ENCODE results near the gene PIP5K1C.

PIP5K1C gene

DNA sequence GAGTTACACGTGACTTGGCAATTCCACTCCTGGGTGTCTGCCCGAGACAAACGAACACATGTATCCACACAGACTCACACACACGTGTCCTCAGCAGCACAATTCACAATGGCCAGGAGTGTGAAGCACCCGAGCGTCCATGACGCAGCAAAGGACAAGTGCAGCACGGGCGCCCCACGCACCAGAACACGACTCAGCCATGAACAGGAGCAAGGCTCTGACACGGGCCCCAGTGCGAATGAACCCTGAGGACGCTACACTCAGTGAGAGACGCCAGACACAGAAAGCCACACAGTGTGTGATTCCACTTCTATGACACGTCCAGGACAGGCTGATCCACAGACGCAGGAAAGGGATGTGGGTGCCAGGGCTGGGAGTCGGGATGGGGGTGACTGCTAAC, 36.4 kb downstream of the PIP5K1C start:
- no peaks in the 10 kb centered on the region for H3K9me3 ChIP-seq (ENCODE audit: control insufficient read depth, insufficient read depth, low read length)
- no peaks in the 10 kb centered on the region for H3K27me3 ChIP-seq (ENCODE audit: control insufficient read depth, insufficient read depth, low read length)
- peaks cover 43% of the 10 kb centered on the region for H3K36me3 ChIP-seq (ENCODE audit: control insufficient read depth, insufficient read depth, low read length)
- no peak overlapping the region for H3K4me3 ChIP-seq (ENCODE audit: low read depth, low read length)
- H3K27ac ChIP-seq (ENCODE audit: low read depth, low read length): no peak overlapping the region
- H3K4me1 ChIP-seq (ENCODE audit: control insufficient read depth, insufficient read depth, low read length): no peaks in the 10 kb centered on the region
- no peak overlapping the region for H3K9ac ChIP-seq (ENCODE audit: low read depth, low read length)

DNA sequence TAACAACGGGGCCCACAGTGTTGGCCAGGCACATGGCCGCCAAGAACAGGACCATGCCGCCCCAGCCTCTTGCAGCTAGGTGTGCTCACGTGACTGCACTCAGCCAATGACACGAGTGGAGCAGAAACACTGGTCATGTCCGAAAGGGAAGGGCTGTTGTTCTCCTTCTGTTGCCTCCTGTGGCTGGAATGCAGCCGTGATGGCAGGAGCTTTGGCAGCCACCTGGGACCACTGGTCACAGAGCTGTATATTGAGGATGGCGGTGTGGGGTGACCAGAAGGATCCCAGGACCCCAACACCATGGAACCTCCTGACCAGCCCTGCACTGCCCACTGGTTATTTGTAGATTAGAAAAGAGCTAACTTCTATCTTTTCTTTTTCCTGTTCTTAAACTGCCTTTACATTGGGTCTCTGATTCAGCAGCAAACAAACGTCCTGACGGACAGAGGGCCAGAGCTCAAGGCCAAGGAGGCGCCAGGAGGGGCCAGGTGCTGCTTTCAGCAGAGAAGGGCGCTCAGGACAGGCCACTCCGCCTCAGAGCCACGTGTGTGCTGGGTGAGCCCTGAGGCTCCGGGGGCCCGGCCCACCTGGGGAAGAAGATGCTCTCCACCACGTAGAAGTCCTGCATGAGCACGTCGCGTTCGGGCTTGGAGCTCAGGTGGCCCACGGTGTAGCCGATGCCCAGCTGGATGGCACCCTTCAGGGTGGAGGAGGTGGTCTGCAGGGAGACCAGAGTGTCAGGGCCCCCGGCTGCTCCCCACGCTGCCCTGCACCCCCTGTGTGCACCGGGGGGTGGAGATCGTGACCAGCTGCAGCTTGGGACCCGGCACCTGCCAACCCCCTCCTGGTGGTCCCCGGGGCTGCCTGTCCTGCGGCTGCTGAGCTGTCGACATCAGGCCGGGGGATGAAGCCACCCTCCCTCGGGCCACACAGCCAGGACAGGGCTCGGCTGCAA, 38.7 kb downstream of the PIP5K1C start:
- H3K9me3 ChIP-seq (ENCODE audit: control insufficient read depth, insufficient read depth, low read length): no peaks in the 10 kb centered on the region
- no peak overlapping the region for H3K27ac ChIP-seq (ENCODE audit: low read depth, low read length)
- H3K9ac ChIP-seq (ENCODE audit: low read depth, low read length): no peak overlapping the region
- no peaks in the 10 kb centered on the region for H3K4me1 ChIP-seq (ENCODE audit: control insufficient read depth, insufficient read depth, low read length)
- H3K4me3 ChIP-seq (ENCODE audit: low read depth, low read length): no peak overlapping the region
- no peaks in the 10 kb centered on the region for H3K27me3 ChIP-seq (ENCODE audit: control insufficient read depth, insufficient read depth, low read length)
- peaks cover 65% of the 10 kb centered on the region for H3K36me3 ChIP-seq (ENCODE audit: control insufficient read depth, insufficient read depth, low read length)

DNA sequence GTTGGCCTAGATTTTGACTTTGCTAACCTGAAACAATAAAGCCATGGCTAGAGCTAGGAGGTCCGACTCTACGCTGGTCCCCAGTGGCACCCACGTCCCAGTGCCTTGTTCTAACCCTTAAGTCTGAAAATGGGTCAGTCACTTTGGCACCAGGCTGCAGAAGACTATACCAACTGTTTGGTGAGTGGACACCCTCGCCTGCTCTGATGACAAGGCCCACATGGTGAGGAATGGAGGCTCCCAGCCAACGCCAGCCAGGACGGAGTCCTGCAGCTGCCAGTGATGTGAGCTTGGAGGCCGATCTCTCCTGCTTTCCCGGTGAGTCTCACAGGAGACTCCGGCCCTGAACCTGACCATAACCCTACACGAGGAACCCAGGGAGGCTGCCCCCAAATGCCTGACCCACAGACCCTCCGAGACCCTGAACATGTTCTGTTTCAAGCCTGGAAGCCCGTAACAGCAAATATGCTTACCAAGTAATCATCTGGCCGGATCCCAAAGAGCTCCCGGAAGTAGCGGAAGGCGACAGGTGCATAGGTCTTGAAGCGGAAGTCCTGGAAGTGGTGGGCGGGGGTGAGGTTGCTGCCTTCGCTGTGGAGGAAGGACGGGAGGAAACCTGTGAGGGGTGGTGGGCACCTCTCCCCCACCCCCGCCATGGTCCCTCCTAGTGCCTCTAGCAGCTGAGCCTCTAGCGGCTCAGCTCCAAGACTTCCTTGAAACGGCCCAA, 39.6 kb downstream of the PIP5K1C start:
- Histone ChIP-seq H3K27ac (ENCODE audit: low read depth, low read length) (no peak overlapping the region), H3K36me3 (ENCODE audit: control insufficient read depth, insufficient read depth, low read length) (peaks cover 74% of the 10 kb centered on the region), H3K4me3 (ENCODE audit: low read depth, low read length) (no peak overlapping the region), H3K9ac (ENCODE audit: low read depth, low read length) (no peak overlapping the region), H3K4me1 (ENCODE audit: control insufficient read depth, insufficient read depth, low read length) (no peaks in the 10 kb centered on the region), H3K9me3 (ENCODE audit: control insufficient read depth, insufficient read depth, low read length) (no peaks in the 10 kb centered on the region), H3K27me3 (ENCODE audit: control insufficient read depth, insufficient read depth, low read length) (no peaks in the 10 kb centered on the region)

DNA sequence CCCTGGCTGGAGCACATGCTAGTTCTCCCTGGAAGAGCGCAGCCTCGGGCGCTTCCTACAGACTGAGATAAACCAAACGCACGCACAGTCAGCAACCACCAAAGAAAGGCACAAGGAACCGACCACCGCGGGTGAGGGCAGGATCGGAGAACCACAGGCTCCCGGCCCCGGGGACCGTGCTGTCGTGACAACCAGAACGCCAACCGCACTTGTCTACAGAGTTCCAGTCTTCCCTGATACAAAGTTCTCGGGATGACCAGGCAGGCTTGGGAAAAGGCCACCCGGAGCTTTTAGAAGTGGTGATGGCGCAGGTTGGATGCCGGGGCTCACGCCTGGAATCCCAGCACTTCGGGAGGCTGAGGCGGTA, 40.5 kb downstream of the PIP5K1C start:
- Histone ChIP-seq H3K27ac (ENCODE audit: low read depth, low read length) (no peak overlapping the region), H3K4me1 (ENCODE audit: control insufficient read depth, insufficient read depth, low read length) (no peaks in the 10 kb centered on the region), H3K4me3 (ENCODE audit: low read depth, low read length) (no peak overlapping the region), H3K36me3 (ENCODE audit: control insufficient read depth, insufficient read depth, low read length) (peaks cover 70% of the 10 kb centered on the region), H3K9me3 (ENCODE audit: control insufficient read depth, insufficient read depth, low read length) (no peaks in the 10 kb centered on the region), H3K9ac (ENCODE audit: low read depth, low read length) (no peak overlapping the region), H3K27me3 (ENCODE audit: control insufficient read depth, insufficient read depth, low read length) (no peaks in the 10 kb centered on the region)

DNA sequence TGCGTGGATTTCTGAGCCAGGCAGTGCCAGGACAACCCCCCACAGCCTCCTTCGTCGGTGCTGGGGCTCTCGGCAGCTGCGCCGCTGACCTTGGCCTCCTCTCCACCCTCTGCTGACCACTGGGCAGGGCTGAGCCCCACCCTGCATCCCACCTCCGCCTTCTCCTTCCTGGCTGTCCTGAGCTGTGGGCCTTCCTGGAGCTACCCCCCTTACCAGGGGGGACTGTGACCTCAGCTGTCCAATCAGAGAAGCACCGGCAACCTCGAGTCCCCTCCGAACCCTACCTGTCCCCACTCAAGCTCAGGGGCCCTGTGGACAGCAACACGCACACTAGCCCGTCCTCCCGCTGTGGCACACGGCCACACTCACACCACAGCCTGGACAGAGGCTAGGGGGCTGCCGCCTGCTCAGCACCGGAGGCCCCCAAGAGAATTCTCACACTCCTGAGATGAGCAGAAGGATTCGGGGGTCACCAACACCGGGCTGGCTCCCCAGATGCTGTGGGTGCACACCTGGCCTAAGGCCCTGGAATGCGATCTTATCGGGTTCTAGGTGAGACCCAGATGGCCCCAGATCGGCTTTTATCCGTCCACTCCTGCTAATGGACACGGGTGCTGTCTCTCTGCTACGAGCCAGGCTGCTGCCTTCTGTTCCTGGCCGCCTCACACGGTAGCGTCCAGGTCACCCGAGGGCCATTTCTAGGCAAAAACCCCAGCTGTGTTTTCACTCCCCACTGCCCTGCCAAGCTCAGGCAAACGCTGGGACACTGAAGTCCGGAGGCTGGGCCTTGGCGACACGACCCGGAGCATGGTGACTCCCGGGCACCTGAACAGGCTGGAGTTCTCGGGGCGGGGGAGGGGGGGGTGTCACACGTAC, 41.2 kb downstream of the PIP5K1C start:
- no peak overlapping the region for H3K9ac ChIP-seq (ENCODE audit: low read depth, low read length)
- H3K4me3 ChIP-seq (ENCODE audit: low read depth, low read length): no peak overlapping the region
- no peaks in the 10 kb centered on the region for H3K9me3 ChIP-seq (ENCODE audit: control insufficient read depth, insufficient read depth, low read length)
- peaks cover 64% of the 10 kb centered on the region for H3K36me3 ChIP-seq (ENCODE audit: control insufficient read depth, insufficient read depth, low read length)
- no peaks in the 10 kb centered on the region for H3K4me1 ChIP-seq (ENCODE audit: control insufficient read depth, insufficient read depth, low read length)
- no peaks in the 10 kb centered on the region for H3K27me3 ChIP-seq (ENCODE audit: control insufficient read depth, insufficient read depth, low read length)
- no peak overlapping the region for H3K27ac ChIP-seq (ENCODE audit: low read depth, low read length)

DNA sequence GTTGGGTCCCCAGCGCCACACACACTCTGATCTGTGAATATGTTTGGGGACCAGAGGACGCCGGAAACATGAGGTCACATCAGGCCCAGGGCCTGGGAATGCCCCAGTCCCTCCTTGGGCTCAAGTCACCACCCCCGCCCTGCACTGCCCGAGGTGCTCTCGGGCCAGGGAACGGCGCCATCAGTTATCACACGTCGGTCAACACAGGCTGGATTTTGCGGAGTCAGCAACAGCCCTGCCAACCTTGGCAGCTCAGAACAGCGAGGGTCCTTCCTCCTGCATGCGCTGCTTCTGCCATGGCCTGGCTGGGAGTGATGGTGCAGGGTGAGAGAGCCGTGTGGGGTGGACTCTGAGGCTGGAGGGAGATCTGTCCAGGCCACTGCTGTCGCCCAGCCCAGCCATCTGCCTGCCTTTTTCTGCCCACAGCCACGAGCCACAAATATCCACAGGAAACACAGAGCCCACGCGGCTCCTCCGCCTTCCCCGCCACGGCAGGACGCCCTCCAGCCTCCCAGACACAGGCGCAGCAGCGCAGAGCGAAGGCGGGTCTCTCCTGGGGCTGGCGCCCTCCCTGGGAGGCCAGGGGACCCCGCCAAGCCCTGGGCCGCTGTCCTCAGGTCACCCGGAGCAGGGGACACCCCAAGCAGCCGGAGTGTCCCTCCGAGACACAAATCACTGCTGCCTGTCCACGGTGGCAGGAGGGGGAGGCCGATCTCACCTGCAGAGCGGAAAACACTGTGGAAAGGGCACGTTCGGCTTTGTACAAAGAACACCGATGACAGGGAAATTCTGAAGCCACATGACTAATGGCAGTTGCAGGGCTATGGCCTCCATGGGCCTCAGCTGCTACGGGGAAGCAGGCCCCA, 42.0 kb downstream of the PIP5K1C start:
- Histone ChIP-seq H3K36me3 (ENCODE audit: control insufficient read depth, insufficient read depth, low read length) (peaks cover 57% of the 10 kb centered on the region), H3K9ac (ENCODE audit: low read depth, low read length) (no peak overlapping the region), H3K27ac (ENCODE audit: low read depth, low read length) (no peak overlapping the region), H3K27me3 (ENCODE audit: control insufficient read depth, insufficient read depth, low read length) (no peaks in the 10 kb centered on the region), H3K4me3 (ENCODE audit: low read depth, low read length) (no peak overlapping the region), H3K9me3 (ENCODE audit: control insufficient read depth, insufficient read depth, low read length) (no peaks in the 10 kb centered on the region), H3K4me1 (ENCODE audit: control insufficient read depth, insufficient read depth, low read length) (no peaks in the 10 kb centered on the region)

DNA sequence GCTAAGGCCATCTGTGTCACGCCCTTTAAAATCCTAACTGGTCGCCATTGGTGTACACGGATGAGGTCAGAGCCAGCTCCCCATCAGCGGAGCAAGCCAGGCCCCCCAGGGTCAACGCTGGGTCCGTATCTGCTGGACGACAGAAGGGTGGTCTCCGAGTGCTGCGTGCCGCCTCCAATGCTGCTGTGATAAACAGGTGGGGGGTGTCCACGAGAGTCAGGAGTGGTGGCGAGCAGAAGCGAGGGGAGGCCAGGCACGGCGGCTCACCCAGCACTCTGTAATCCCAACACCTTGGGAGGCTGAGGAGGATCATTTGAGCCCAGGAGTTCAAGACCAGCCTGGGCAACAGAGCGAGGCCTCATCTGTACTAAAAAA, 42.9 kb downstream of the PIP5K1C start:
- Histone ChIP-seq H3K9me3 (ENCODE audit: control insufficient read depth, insufficient read depth, low read length) (no peaks in the 10 kb centered on the region), H3K4me1 (ENCODE audit: control insufficient read depth, insufficient read depth, low read length) (no peaks in the 10 kb centered on the region), H3K36me3 (ENCODE audit: control insufficient read depth, insufficient read depth, low read length) (peaks cover 65% of the 10 kb centered on the region), H3K4me3 (ENCODE audit: low read depth, low read length) (no peak overlapping the region), H3K9ac (ENCODE audit: low read depth, low read length) (no peak overlapping the region), H3K27ac (ENCODE audit: low read depth, low read length) (no peak overlapping the region), H3K27me3 (ENCODE audit: control insufficient read depth, insufficient read depth, low read length) (no peaks in the 10 kb centered on the region)

DNA sequence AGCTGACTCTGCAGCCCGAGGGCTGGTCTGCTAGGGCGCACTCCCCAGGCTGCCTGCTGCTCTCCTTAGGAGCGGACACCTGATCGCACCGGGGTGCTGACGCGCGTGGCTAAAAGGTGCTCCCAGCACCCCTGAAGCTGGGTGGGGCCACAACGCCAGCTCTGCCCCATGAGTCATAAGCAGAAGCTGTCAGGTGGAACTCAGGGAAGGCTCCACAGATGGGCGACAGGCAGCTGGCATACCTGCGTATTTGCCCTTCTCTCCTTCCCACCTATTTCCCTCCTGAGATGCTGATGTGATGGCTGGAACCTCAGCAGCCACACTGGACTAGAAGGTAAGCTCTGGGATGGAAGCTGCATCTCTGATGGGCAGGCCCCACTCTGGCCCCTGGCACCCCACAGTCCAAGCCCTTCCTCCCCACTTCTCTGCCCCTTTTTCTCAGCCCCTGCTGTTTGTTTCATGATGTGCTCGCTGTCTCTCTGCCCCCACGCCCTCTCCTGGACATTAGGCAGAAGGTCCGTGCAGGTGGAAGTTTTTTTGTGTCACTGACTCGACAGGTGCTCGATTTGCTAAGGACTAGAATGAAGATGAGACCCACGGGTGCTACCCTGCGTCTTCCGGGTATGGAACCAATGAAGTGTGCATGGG, 43.4 kb downstream of the PIP5K1C start:
- Histone ChIP-seq H3K27ac (ENCODE audit: low read depth, low read length) (no peak overlapping the region), H3K36me3 (ENCODE audit: control insufficient read depth, insufficient read depth, low read length) (peaks cover 61% of the 10 kb centered on the region), H3K27me3 (ENCODE audit: control insufficient read depth, insufficient read depth, low read length) (no peaks in the 10 kb centered on the region), H3K4me3 (ENCODE audit: low read depth, low read length) (no peak overlapping the region), H3K4me1 (ENCODE audit: control insufficient read depth, insufficient read depth, low read length) (no peaks in the 10 kb centered on the region), H3K9me3 (ENCODE audit: control insufficient read depth, insufficient read depth, low read length) (no peaks in the 10 kb centered on the region), H3K9ac (ENCODE audit: low read depth, low read length) (no peak overlapping the region)

DNA sequence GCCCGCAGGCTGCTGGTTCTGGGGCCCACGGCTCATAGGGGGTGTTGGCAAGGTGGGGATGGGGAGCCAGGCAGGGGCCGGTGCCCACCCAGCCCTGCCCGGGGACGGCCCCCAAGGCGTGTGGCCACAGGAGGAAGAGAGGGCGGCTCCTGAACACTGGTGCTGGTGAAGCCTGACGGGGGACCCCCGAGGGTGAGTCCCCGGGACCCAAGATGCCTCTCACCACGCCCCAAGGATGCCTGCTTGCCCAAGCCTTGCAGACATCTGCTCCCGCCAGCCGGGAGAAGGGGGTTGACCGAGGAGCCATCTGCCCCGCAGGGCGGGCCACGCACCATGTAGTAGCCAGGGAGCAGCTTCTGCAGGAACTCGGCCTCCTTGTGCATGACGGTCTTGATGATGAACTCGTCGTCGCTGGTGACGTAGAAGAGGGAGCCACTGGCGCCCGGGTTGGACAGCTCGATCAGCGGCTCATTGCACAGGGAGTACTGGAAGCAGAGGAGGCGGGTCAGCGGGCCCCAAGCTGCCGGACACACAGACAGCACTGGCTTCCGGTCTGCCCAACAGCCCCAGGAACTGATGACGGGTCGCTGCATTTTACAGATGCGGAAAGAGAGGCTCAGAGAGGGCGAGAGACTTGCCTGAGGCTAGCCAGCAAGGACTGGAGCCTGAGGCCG, 44.1 kb downstream of the PIP5K1C start:
- no peaks in the 10 kb centered on the region for H3K27me3 ChIP-seq (ENCODE audit: control insufficient read depth, insufficient read depth, low read length)
- H3K36me3 ChIP-seq (ENCODE audit: control insufficient read depth, insufficient read depth, low read length): peaks cover 63% of the 10 kb centered on the region
- H3K9me3 ChIP-seq (ENCODE audit: control insufficient read depth, insufficient read depth, low read length): no peaks in the 10 kb centered on the region
- no peaks in the 10 kb centered on the region for H3K4me1 ChIP-seq (ENCODE audit: control insufficient read depth, insufficient read depth, low read length)
- H3K27ac ChIP-seq (ENCODE audit: low read depth, low read length): no peak overlapping the region
- no peak overlapping the region for H3K4me3 ChIP-seq (ENCODE audit: low read depth, low read length)
- no peak overlapping the region for H3K9ac ChIP-seq (ENCODE audit: low read depth, low read length)
